Measurements from ENCODE around the gene CTTNBP2NL. TPM values are rescaled to one million over a fixed set of nuclear protein-coding genes. Genes with fewer than 3 reads are reported as not detected.

Gene CTTNBP2NL
- total and polyA plus RNA-seq, 2 of the 4 experiments (the other 2 are of a cell fraction) = 12.4 to 22.0 TPM

- dilution Hi-C loops (cut with HindIII; ENCODE audit: low sequenced_read_pairs, unreplicated experiment) = no loop called here
Measured at GRCh38 chr1:112506306-112506705, 110.3 kb downstream of the CTTNBP2NL start.

More at GRCh38 chr1:112506306-112506705, 110.3 kb downstream of the CTTNBP2NL start:
- Histone ChIP-seq H3K27me3 (ENCODE audit: control insufficient read depth, insufficient read depth, low read length) (peaks cover 57% of the 10 kb centered on the region), H3K23ac (ENCODE audit: low read depth, low read length) (no peak overlapping the region), H3K79me1 (ENCODE audit: low read depth in 1 of 2, low read length in 2 of 2) (no peaks in the 10 kb centered on the region), H4K5ac (ENCODE audit: low read depth, low read length) (no peak overlapping the region), H3K27ac (ENCODE audit: insufficient read depth, low read length) (no peak overlapping the region), H2AFZ (replicated peaks; ENCODE audit: low read length, poor library complexity) (no peak overlapping the region), H3K4me2 (ENCODE audit: low read depth, low read length) (no peak overlapping the region), H3K36me3 (ENCODE audit: control insufficient read depth, insufficient read depth, low read length) (no peaks in the 10 kb centered on the region), H4K20me1 (ENCODE audit: insufficient read depth, low read length) (no peaks in the 10 kb centered on the region), H3K4me3 (ENCODE audit: insufficient read depth, low read depth, low read length) (no peak overlapping the region), H2BK120ac (ENCODE audit: low read depth, low read length) (no peak overlapping the region), H3K9me1 (ENCODE audit: insufficient read depth, low read length) (no peaks in the 10 kb centered on the region), H3K18ac (ENCODE audit: low read depth, low read length) (no peak overlapping the region), H3K4ac (ENCODE audit: low read depth, low read length) (no peak overlapping the region), H2BK15ac (ENCODE audit: low read depth, low read length) (no peak overlapping the region), H2AK5ac (ENCODE audit: low read depth, low read length) (no peak overlapping the region), H3K4me1 (ENCODE audit: control insufficient read depth, insufficient read depth, low read length) (peaks cover 8% of the 10 kb centered on the region; the same call in 1 of the 2 replicates), H2AK9ac (replicated peaks; ENCODE audit: low read depth, low read length, poor library complexity) (no peak overlapping the region), H3K9me3 (ENCODE audit: control insufficient read depth, insufficient read depth, low read length) (peaks cover 4% of the 10 kb centered on the region; the same call in 1 of the 2 replicates), H3K9ac (ENCODE audit: low read depth, low read length) (no peak overlapping the region), H4K8ac (ENCODE audit: low read depth in 2 of 2, low read length in 2 of 2) (no peak overlapping the region), H3K56ac (ENCODE audit: extremely low read depth, insufficient read depth, low read length) (no peak overlapping the region), H2BK20ac (ENCODE audit: low read depth, low read length) (no peak overlapping the region), H3K14ac (replicated peaks; ENCODE audit: low read depth, low read length) (no peak overlapping the region), H2BK5ac (ENCODE audit: low read depth, low read length, poor library complexity, severe bottlenecking) (no peak overlapping the region), H4K91ac (ENCODE audit: insufficient read depth, low read depth, low read length) (no peak overlapping the region)
- ChIA-PET CTCF (interaction anchor here (0.6 kb wide), 1 partner anchor 105 kb away, joined by 5 read pairs; no protein-coding TSS in a partner anchor), POLR2A (ENCODE audit: unreplicated experiment) (no interaction called here)
- intact Hi-C loops (cut with micrococcal nuclease) = no loop called here
- TF ChIP-seq MAFK (IDR thresholded peaks at IDR 0.05; ENCODE audit: low read depth, low read length) (no peak), RCOR1 (IDR thresholded peaks at IDR 0.05; ENCODE audit: insufficient replicate concordance, low read length) (no peak), POLR2A (IDR thresholded peaks at IDR 0.05; ENCODE audit: low read depth, low read length) (no peak), NFE2L2 (IDR thresholded peaks at IDR 0.05; ENCODE audit: low read depth, low read length) (no peak), CHD1 (IDR thresholded peaks at IDR 0.05; ENCODE audit: low read depth, low read length) (no peak)
- no CpG with 5 or more reads among the region's 2 CpGs for WGBS, 2 experiments (ENCODE audit: extremely low coverage in 2 of 2, insufficient read length in 1 of 2)
- DNase-seq = no peak
- in situ Hi-C loops (cut with MboI; ENCODE audit: low sequenced_read_pairs) = loop anchor here (10.0 kb wide), 1 partner anchor 198 kb away; the partner anchor contains the start of gene RHOC
- no TSS peak for BruUV-seq (replicated peaks)
- no peak for ATAC-seq (ENCODE audit: low read depth)
